Heart right ventricle (tissue), 16 donors: ENCODE results near the gene SLMAP. TPM values are rescaled to one million over a fixed set of nuclear protein-coding genes. Genes with fewer than 3 reads are reported as not detected.

Experiments
- ATAC-seq, 8 donors: fragments of 200-7000 bp; cut with Tn5 transposase; one replicate each; pipeline ENCODE4 v1.9.1; 2020; ENCODE audit warnings: mild to moderate bottlenecking in 8 of 8, moderate library complexity in 8 of 8, moderate number of reproducible peaks in 1 of 8
- DNase-seq, 2 donors: peaks; one replicate each; pipeline ENCODE4 v3.0.0-alpha.2; 2020
- H3K27ac ChIP-seq, 10 donors: fragments of 200-600 bp; sonication (generic) in 2 of 10; one replicate each; pipeline versions ENCODE4 v1.5.0 to v1.8.0; 2020 to 2022; ENCODE audit warnings: mild to moderate bottlenecking in 3 of 10
- H3K27me3 ChIP-seq, 7 donors: fragments of 200-600 bp; one replicate each; pipeline ENCODE4 v1.8.0; 2021 to 2022; ENCODE audit warnings: mild to moderate bottlenecking in 2 of 7
- H3K36me3 ChIP-seq, 9 donors: fragments of 200-600 bp; sonication (generic) in 1 of 9; one replicate each; pipeline versions ENCODE4 v1.5.0 to v1.8.0; 2020 to 2022; ENCODE audit warnings: mild to moderate bottlenecking in 2 of 9
- H3K4me1 ChIP-seq, 9 donors: fragments of 200-600 bp; sonication (generic) in 1 of 9; one replicate each; pipeline versions ENCODE4 v1.5.0 to v1.8.0; 2020 to 2022; ENCODE audit warnings: mild to moderate bottlenecking in 4 of 9
- H3K4me3 ChIP-seq, 10 donors: fragments of 200-600 bp; sonication (generic) in 2 of 10; one replicate each; pipeline versions ENCODE4 v1.5.0 to v1.8.0; 2020 to 2022; ENCODE audit warnings: mild to moderate bottlenecking in 7 of 10, moderate library complexity in 2 of 10
- H3K9me3 ChIP-seq, 11 donors: fragments of 200-600 bp in 10 of 11; sonication (generic) in 2 of 11; one replicate each; pipeline versions ENCODE4 v1.5.0 to v1.8.0; 2013 to 2022; ENCODE audit warnings: mild to moderate bottlenecking in 2 of 11, control low read depth in 1 of 11, moderate library complexity in 1 of 11
- WGBS, 2 donors: extraction: QIAGEN DNeasy Blood & Tissue Kit; methylation state at CpG; one replicate each; pipeline ENCODE4 v1.1.7; 2013; ENCODE audit warnings: inconsistent platforms in 1 of 2; 5-methylcytosine and 5-hydroxymethylcytosine counted together
- intact Hi-C, 10 donors: fragments of 100-400 bp; cut with DNase I; formaldehyde crosslinking; loops; one replicate each; pipeline versions ENCODE4 v1.11.1 to v1.14.2; 2022
- polyA plus RNA-seq, 2 donors: library from polyadenylated mRNA; stranded (reverse); fragments of 200-250 nt; gene quantifications; one replicate each; pipeline ENCODE4 v1.2.3, GENCODE V29; 2013
- total RNA-seq, 10 donors: library from RNA; stranded (reverse); fragmentation: NEBNext Ultra II Directional in 3 of 10; extraction: Animal tissue kit (Norgen Biotek cat#: 25700) in 3 of 10; gene quantifications; one replicate each; pipeline versions ENCODE4 v1.2.1 to v1.2.4, GENCODE V29; 2021 to 2023
- TF ChIP-seq, protein P1 (sequence below), 9 donors: fragments of 200-600 bp; sonication (generic) in 2 of 9; IDR thresholded peaks; one replicate each; pipeline versions ENCODE4 v1.5.0 to v1.8.0; 2021 to 2022; ENCODE audit warnings: antibody characterized with exemption in 9 of 9, mild to moderate bottlenecking in 5 of 9, moderate library complexity in 1 of 9
- donor health status: Arrhythmogenic right ventricular cardiomyopathy.
- donor health status: ischemic (EF 13 %, LVEDD 7.1; RV severe dilation, severe dysfunction).
- donor health status: healthy with polysubstance abuse.
- donor health status: DM: no; HTN: yes; CAD: no.
- donor health status: DM: no; HTN: no; CAD: no.
- donor health status: ischemic (EF 25% LVEDD 6.9; RV normal size, moderate dysfunction).
- donor health status: ischemic (EF 25% LVEDD 5.7; RV mildly dilated, moderate dysfunction).
- donor health status: healthy.
- donor health status: DM: yes; HTN: yes; CAD: no.
- donor health status: Ischemic cardiomyopathy.
- donor health status: ischemic (EF 35%, LVEDD 5.7; RV mildly dilated, moderate dysfunction).
- donor health status: nonischemic (EF 11% LVEDD 7.7; RV severe dilation, severe dysfunction).
- donor health status: DM: yes; HTN: yes; CAD: no.
- donor health status: PGD.
- donor health status: ischemic (EF 29% LVEDD 5.4; RV normal size, mild dysfunction).
- donor health status: nonischemic (EF 23%, LVEDD 6.1; RV moderate dilation, normal function).

SLMAP gene
- total and polyA plus RNA-seq, 12 donors: 65.8 to 724 (median 341) TPM

DNA sequence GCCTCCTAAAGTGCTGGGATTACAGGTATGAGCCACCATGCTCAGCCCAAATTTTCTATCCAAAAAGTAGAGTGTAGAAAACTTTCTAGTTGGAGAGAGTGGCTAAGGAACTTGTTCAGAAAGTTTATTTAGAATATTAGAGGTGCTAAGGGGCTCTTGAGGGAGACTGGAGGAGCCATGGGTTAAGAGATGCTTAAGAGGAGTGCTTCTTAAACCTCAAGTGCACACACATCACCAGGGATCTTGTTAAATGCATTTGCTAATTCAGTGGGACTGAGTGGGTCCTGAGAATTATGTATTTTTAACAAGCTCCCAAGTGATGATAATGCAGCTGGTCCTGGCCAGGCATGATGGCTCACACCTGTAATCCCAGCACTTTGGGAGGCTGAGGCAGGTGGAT is 29.7 kb upstream of the SLMAP start:
- Histone ChIP-seq H3K36me3 (no peaks in the 10 kb centered on the region), H3K4me1 (peaks cover 0 to 6% (median 0%) of the 10 kb centered on the region in 9 donors), H3K27me3 (no peaks in the 10 kb centered on the region), H3K9me3 (no peaks in the 10 kb centered on the region), H3K27ac (no peak overlapping the region), H3K4me3 (no peak overlapping the region)
- TF ChIP-seq, protein P1, sequence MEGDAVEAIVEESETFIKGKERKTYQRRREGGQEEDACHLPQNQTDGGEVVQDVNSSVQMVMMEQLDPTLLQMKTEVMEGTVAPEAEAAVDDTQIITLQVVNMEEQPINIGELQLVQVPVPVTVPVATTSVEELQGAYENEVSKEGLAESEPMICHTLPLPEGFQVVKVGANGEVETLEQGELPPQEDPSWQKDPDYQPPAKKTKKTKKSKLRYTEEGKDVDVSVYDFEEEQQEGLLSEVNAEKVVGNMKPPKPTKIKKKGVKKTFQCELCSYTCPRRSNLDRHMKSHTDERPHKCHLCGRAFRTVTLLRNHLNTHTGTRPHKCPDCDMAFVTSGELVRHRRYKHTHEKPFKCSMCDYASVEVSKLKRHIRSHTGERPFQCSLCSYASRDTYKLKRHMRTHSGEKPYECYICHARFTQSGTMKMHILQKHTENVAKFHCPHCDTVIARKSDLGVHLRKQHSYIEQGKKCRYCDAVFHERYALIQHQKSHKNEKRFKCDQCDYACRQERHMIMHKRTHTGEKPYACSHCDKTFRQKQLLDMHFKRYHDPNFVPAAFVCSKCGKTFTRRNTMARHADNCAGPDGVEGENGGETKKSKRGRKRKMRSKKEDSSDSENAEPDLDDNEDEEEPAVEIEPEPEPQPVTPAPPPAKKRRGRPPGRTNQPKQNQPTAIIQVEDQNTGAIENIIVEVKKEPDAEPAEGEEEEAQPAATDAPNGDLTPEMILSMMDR (IDR thresholded peaks at IDR 0.05): no peak
- no peak for ATAC-seq
- intact Hi-C loops: no loop called here
- no peak for DNase-seq

DNA sequence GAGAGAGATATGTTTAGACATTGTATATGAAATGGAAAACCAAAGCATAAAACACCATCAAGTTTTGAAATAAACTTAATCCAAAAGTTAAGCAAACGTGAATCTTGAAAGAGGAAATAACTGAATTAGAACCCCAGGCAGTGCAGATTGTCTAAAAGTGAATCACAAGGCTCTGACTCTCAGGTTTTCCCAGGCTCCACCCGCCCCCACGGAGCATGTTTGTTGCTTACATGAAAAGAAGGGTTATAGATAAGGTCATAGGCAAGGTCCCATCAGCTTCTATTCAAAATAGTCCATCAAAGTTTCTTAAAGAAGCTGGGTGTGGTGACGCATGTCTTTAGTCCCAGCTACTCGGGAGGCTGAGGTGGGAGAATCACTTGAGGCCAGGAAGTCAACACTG is 29.0 kb upstream of the SLMAP start:
- Histone ChIP-seq H3K27me3 (no peaks in the 10 kb centered on the region), H3K36me3 (no peaks in the 10 kb centered on the region), H3K4me3 (no peak overlapping the region), H3K9me3 (no peaks in the 10 kb centered on the region), H3K27ac (no peak overlapping the region), H3K4me1 (peaks cover 0 to 6% (median 0%) of the 10 kb centered on the region in 9 donors)
- no peak for DNase-seq
- intact Hi-C loops: no loop called here
- TF ChIP-seq, protein P1 (IDR thresholded peaks at IDR 0.05): no peak
- 84 to 88% methylated on average over 5 of the region's 5 CpGs for WGBS, 2 donors
- no peak for ATAC-seq

DNA sequence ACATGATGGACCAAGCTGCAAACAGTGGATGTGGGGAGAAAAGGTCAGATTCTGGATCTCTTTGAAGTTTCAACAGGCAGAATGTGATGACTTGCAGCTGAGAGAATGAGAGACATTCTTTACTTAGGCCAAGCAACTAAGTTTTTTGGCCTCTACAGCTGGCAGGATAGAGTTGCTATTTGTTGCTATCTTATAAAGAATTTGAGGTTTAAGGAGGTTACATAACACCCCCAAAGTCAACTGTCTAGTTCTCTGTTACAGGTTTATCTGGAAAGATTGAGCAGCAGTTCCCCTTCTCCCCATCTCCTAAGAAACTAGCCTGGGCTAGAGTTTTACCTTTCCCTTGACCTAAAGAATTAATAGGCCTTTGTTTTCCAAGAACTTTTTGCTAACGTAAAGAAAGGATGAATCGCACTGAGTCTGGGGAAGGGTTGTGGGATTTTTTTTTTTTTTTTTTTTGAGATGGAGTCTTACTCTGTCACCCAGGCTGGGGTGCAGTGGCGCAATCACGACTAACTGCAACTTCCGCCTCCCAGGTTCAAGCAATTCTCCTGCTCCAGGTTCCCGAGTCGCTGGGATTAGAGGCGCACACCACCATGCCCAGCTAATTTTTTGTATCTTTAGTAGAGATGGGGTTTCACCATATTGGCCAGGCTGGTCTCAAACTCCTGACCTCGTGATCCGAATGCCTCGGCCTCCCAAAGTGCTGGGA is 26.6 kb upstream of the SLMAP start:
- DNase-seq (no peak), ATAC-seq (no peak)
- no peaks in the 10 kb centered on the region for H3K9me3 ChIP-seq
- intact Hi-C loops: no loop called here
- no peaks in the 10 kb centered on the region for H3K36me3 ChIP-seq
- TF ChIP-seq, protein P1 (IDR thresholded peaks at IDR 0.05): no peak
- 84 to 92% methylated on average over 11 of the region's 11 CpGs for WGBS, 2 donors
- H3K27ac ChIP-seq: no peak overlapping the region
- H3K4me1 ChIP-seq: peaks cover 0 to 6% (median 0%) of the 10 kb centered on the region in 9 donors
- no peaks in the 10 kb centered on the region for H3K27me3 ChIP-seq
- no peak overlapping the region for H3K4me3 ChIP-seq

DNA sequence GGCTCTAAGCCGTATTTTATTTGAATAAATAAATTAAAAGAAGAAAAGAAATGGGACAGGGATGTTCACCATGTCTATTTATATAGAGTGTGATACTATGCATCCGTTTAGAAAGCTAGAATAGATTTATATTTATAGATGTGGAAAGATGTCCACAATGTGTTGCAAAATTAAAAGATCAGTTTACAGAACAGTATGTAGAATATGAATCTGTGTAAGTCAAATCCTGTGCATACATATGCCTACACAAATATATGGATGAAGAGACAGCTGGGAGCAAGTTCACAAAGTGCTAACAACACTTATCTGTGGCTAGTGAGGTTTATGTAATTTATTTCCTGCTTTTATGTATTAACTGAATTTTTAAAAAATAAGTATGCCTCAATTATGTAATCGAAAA is 25.4 kb upstream of the SLMAP start:
- no peak overlapping the region for H3K4me3 ChIP-seq
- no peak overlapping the region for H3K27ac ChIP-seq
- TF ChIP-seq, protein P1 (IDR thresholded peaks at IDR 0.05): no peak
- no peaks in the 10 kb centered on the region for H3K9me3 ChIP-seq
- ATAC-seq (no peak), DNase-seq (no peak)
- H3K36me3 ChIP-seq: no peaks in the 10 kb centered on the region
- H3K27me3 ChIP-seq: no peaks in the 10 kb centered on the region
- intact Hi-C loops: no loop called here
- peaks cover 0 to 6% (median 0%) of the 10 kb centered on the region in 9 donors for H3K4me1 ChIP-seq
- WGBS, 2 donors: 71 to 79% methylated on average over 3 of the region's 3 CpGs
